Memory B cell (primary cell): Measurements from ENCODE around the gene MEGF9.
A peak's percentile ranks its signal among the peaks of the same experiment; 100 is the strongest.

ENCODE experiments used
- ATAC-seq: fragments of 150-1000 bp; cut with Tn5 transposase; 2 replicates; pipeline ENCODE4 v1.10.0; 2021; ENCODE audit warnings: low read depth, mild to moderate bottlenecking, moderate library complexity
- DNase-seq, 2 donors: peaks; one replicate each; pipeline ENCODE4 v3.0.0; 2022; ENCODE audit warnings: low spot score in 2 of 2
- H3K27ac Mint-ChIP-seq: one replicate; pipeline ENCODE4 v1.8.0; 2022; ENCODE audit warnings: mild to moderate bottlenecking, moderate library complexity, mixed read lengths
- H3K27me3 Mint-ChIP-seq: one replicate; pipeline ENCODE4 v1.8.0; 2022; ENCODE audit warnings: mixed read lengths
- H3K36me3 Mint-ChIP-seq: one replicate; pipeline ENCODE4 v1.8.0; 2022; ENCODE audit warnings: mild to moderate bottlenecking, mixed read lengths
- H3K4me1 Mint-ChIP-seq: one replicate; pipeline ENCODE4 v1.8.0; 2022; ENCODE audit warnings: mixed read lengths
- H3K4me3 Mint-ChIP-seq: one replicate; pipeline ENCODE4 v1.8.0; 2022; ENCODE audit warnings: mild to moderate bottlenecking, moderate library complexity, mixed read lengths
- H3K9me3 Mint-ChIP-seq: one replicate; pipeline ENCODE4 v1.8.0; 2022; ENCODE audit warnings: mixed read lengths

MEGF9 gene

GRCh38 chr9:120592210-120592609 lies 122.1 kb downstream of the MEGF9 start:
- no peaks in the 10 kb centered on the region for H3K9me3 Mint-ChIP-seq
- H3K27me3 Mint-ChIP-seq = no peaks in the 10 kb centered on the region
- H3K36me3 Mint-ChIP-seq = no peaks in the 10 kb centered on the region
- H3K4me1 Mint-ChIP-seq = no peaks in the 10 kb centered on the region
- no peak overlapping the region for H3K4me3 Mint-ChIP-seq
- ATAC-seq = no peak
- no peak overlapping the region for H3K27ac Mint-ChIP-seq
- no peak for DNase-seq

- DNase-seq (no peak), ATAC-seq (no peak)
- Mint-ChIP-seq H3K9me3 (no peaks in the 10 kb centered on the region), H3K36me3 (no peaks in the 10 kb centered on the region), H3K27me3 (no peaks in the 10 kb centered on the region), H3K4me3 (no peak overlapping the region), H3K4me1 (peaks cover 11% of the 10 kb centered on the region), H3K27ac (no peak overlapping the region)
Measured at GRCh38 chr9:120587328-120587727, 126.9 kb downstream of the MEGF9 start.

GRCh38 chr9:120583958-120584369 lies 130.3 kb downstream of the MEGF9 start:
- peaks cover 19% of the 10 kb centered on the region for H3K4me1 Mint-ChIP-seq
- DNase-seq (peak; percentile 41 to 57), ATAC-seq (peak; percentile 62)
- no peaks in the 10 kb centered on the region for H3K36me3 Mint-ChIP-seq
- no peaks in the 10 kb centered on the region for H3K27me3 Mint-ChIP-seq
- no peak overlapping the region for H3K4me3 Mint-ChIP-seq
- H3K9me3 Mint-ChIP-seq = no peaks in the 10 kb centered on the region
- H3K27ac Mint-ChIP-seq = peak overlapping the region; percentile 93

GRCh38 chr9:120580051-120580896 lies 134.0 kb downstream of the MEGF9 start, which contains the start of gene CDK5RAP2:
CDK5RAP2 (minus strand) TSS chr9:120580167; CDS start chr9:120579978, 189 bp downstream.
- peaks cover 30% of the 10 kb centered on the region for H3K4me1 Mint-ChIP-seq
- peak within 1 kb of the TSS; percentile 93 for H3K4me3 Mint-ChIP-seq
- H3K9me3 Mint-ChIP-seq = no peaks in the 10 kb centered on the region
- peaks cover 4% of the 10 kb centered on the region for H3K36me3 Mint-ChIP-seq
- no peaks in the 10 kb centered on the region for H3K27me3 Mint-ChIP-seq
- DNase-seq (peak; percentile 74 to 85), ATAC-seq (peak; percentile 91)
- H3K27ac Mint-ChIP-seq = peak within 1 kb of the TSS; percentile 90

- DNase-seq (no peak), ATAC-seq (no peak)
- Mint-ChIP-seq H3K27ac (peak overlapping the region; percentile 90), H3K4me3 (peak overlapping the region; percentile 93), H3K9me3 (no peaks in the 10 kb centered on the region), H3K27me3 (no peaks in the 10 kb centered on the region), H3K4me1 (peaks cover 24% of the 10 kb centered on the region), H3K36me3 (peaks cover 4% of the 10 kb centered on the region)
Measured at GRCh38 chr9:120579139-120580050, 134.9 kb downstream of the MEGF9 start.

GRCh38 chr9:120574473-120574872 lies 139.8 kb downstream of the MEGF9 start:
- H3K36me3 Mint-ChIP-seq = peaks cover 16% of the 10 kb centered on the region
- H3K9me3 Mint-ChIP-seq = no peaks in the 10 kb centered on the region
- DNase-seq = no peak
- H3K27ac Mint-ChIP-seq = no peak overlapping the region
- ATAC-seq = no peak
- H3K4me3 Mint-ChIP-seq = no peak overlapping the region
- H3K4me1 Mint-ChIP-seq = peaks cover 17% of the 10 kb centered on the region
- H3K27me3 Mint-ChIP-seq = no peaks in the 10 kb centered on the region

GRCh38 chr9:120572472-120572871 lies 141.8 kb downstream of the MEGF9 start:
- DNase-seq (no peak), ATAC-seq (no peak)
- Mint-ChIP-seq H3K9me3 (no peaks in the 10 kb centered on the region), H3K4me3 (no peak overlapping the region), H3K36me3 (peaks cover 29% of the 10 kb centered on the region), H3K4me1 (peaks cover 10% of the 10 kb centered on the region), H3K27me3 (no peaks in the 10 kb centered on the region), H3K27ac (no peak overlapping the region)

GRCh38 chr9:120571443-120572257 lies 142.6 kb downstream of the MEGF9 start:
- no peak for ATAC-seq

GRCh38 chr9:120570296-120570695 lies 144.0 kb downstream of the MEGF9 start:
- Mint-ChIP-seq H3K27ac (no peak overlapping the region), H3K36me3 (peaks cover 40% of the 10 kb centered on the region), H3K9me3 (no peaks in the 10 kb centered on the region), H3K27me3 (no peaks in the 10 kb centered on the region), H3K4me1 (peaks cover 8% of the 10 kb centered on the region), H3K4me3 (no peak overlapping the region)
- ATAC-seq (no peak), DNase-seq (no peak)

More at GRCh38 chr9:120571443-120572257, 142.6 kb downstream of the MEGF9 start:
- H3K9me3 Mint-ChIP-seq = no peaks in the 10 kb centered on the region
- no peaks in the 10 kb centered on the region for H3K27me3 Mint-ChIP-seq
- H3K4me3 Mint-ChIP-seq = no peak overlapping the region
- H3K27ac Mint-ChIP-seq = no peak overlapping the region
- DNase-seq = no peak
- H3K36me3 Mint-ChIP-seq = peaks cover 35% of the 10 kb centered on the region
- peaks cover 10% of the 10 kb centered on the region for H3K4me1 Mint-ChIP-seq

- no peak for DNase-seq
- Mint-ChIP-seq H3K9me3 (no peaks in the 10 kb centered on the region), H3K4me3 (no peak overlapping the region), H3K27ac (no peak overlapping the region), H3K4me1 (peaks cover 10% of the 10 kb centered on the region), H3K27me3 (no peaks in the 10 kb centered on the region), H3K36me3 (peaks cover 45% of the 10 kb centered on the region)
- no peak for ATAC-seq
Measured at GRCh38 chr9:120569556-120569955, 144.7 kb downstream of the MEGF9 start.

- H3K4me3 Mint-ChIP-seq = no peak overlapping the region
- H3K4me1 Mint-ChIP-seq = peaks cover 6% of the 10 kb centered on the region
- no peaks in the 10 kb centered on the region for H3K9me3 Mint-ChIP-seq
- H3K27me3 Mint-ChIP-seq = no peaks in the 10 kb centered on the region
- no peak for ATAC-seq
- DNase-seq = no peak
- peak overlapping the region; percentile 1 for H3K27ac Mint-ChIP-seq
- peaks cover 48% of the 10 kb centered on the region for H3K36me3 Mint-ChIP-seq
Measured at GRCh38 chr9:120568816-120569215, 145.5 kb downstream of the MEGF9 start.

GRCh38 chr9:120567874-120568273 lies 146.4 kb downstream of the MEGF9 start:
- H3K27me3 Mint-ChIP-seq = no peaks in the 10 kb centered on the region
- no peak overlapping the region for H3K4me3 Mint-ChIP-seq
- DNase-seq (no peak), ATAC-seq (no peak)
- H3K4me1 Mint-ChIP-seq = peaks cover 9% of the 10 kb centered on the region
- H3K27ac Mint-ChIP-seq = no peak overlapping the region
- H3K36me3 Mint-ChIP-seq = peaks cover 51% of the 10 kb centered on the region
- H3K9me3 Mint-ChIP-seq = no peaks in the 10 kb centered on the region

- peaks cover 9% of the 10 kb centered on the region for H3K4me1 Mint-ChIP-seq
- no peak overlapping the region for H3K27ac Mint-ChIP-seq
- DNase-seq (no peak), ATAC-seq (no peak)
- peaks cover 56% of the 10 kb centered on the region for H3K36me3 Mint-ChIP-seq
- H3K4me3 Mint-ChIP-seq = no peak overlapping the region
- H3K9me3 Mint-ChIP-seq = no peaks in the 10 kb centered on the region
- no peaks in the 10 kb centered on the region for H3K27me3 Mint-ChIP-seq
Measured at GRCh38 chr9:120567081-120567480, 147.2 kb downstream of the MEGF9 start.
